Esophagus muscularis mucosa (tissue), 2 donors: ENCODE results near the gene LEMD3.

Source experiments
- POLR2A ChIP-seq: fragments of 450-650 bp; IDR thresholded peaks from one replicate; pipeline ENCODE4 v1.6.1; 2017; ENCODE audit warnings: antibody characterized with exemption, moderate library complexity, mild to moderate bottlenecking, low read depth
- POLR2AphosphoS5 ChIP-seq, 2 donors: sonication (generic); formaldehyde crosslinking; IDR thresholded peaks; one replicate each; pipeline ENCODE4 v1.6.1; 2017; ENCODE audit warnings: antibody characterized with exemption in 2 of 2

- TF ChIP-seq POLR2A, result no peak
- TF ChIP-seq POLR2AphosphoS5 (IDR thresholded peaks at IDR 0.05), result no peak
Measured at GRCh38 chr12:65205886-65206285, 36.5 kb downstream of the LEMD3 start.
